A549 (cell line): ENCODE measurements around the gene PPP1R3D. TPM values are rescaled to one million over a fixed set of nuclear protein-coding genes. Genes with fewer than 3 reads are reported as not detected.

Experiments used
- ATAC-seq, 2 experiments: fragments of 200-7000 bp in 1 of 2; fragments of >200 bp in 1 of 2; cut with Nextera tagmentation in 1 of 2; cut with Tn5 transposase in 1 of 2; 3 replicates each; pipeline versions ENCODE4 v1.8.0 to v1.9.1; 2018 to 2020; ENCODE audit warnings: mild to moderate bottlenecking in 1 of 2, moderate library complexity in 1 of 2
- CTCF ChIA-PET: fragments of 300-600 bp; sonication (Branson Sonifier 250); formaldehyde crosslinking; extraction: SDS; loops from one replicate; lab custom pipeline; 2021; ENCODE audit warnings: antibody characterized with exemption, inconsistent platforms; lab: Yijun Ruan, JAX
- POLR2A ChIA-PET: fragments of 350-600 bp; formaldehyde crosslinking; extraction: SDS; loops from one replicate; lab custom pipeline; 2021; ENCODE audit warnings: antibody characterized with exemption, inconsistent platforms; lab: Yijun Ruan, JAX
- DNase-seq, 2 experiments: peaks; one replicate each; pipeline versions ENCODE4 v3.0.0 to v3.0.0-alpha.2; 2011 to 2016; ENCODE audit warnings: low read depth in 1 of 2, low spot score in 1 of 2
- FAIRE-seq: peaks from 2 replicates; lab custom pipeline; 2011; peaks lifted over from hg19 to GRCh38; lab: Jason Lieb, UNC
- H3K27ac ChIP-seq, 2 experiments: fragments of >200 bp; sonication (Bioruptor Twin); formaldehyde crosslinking; 3 replicates each; pipeline ENCODE4 v1.5.1; 2016 to 2017
- H3K4me1 ChIP-seq: fragments of >200 bp; sonication (Bioruptor Twin); formaldehyde crosslinking; 3 replicates; pipeline ENCODE4 v1.6.1; 2016
- H3K4me2 ChIP-seq: fragments of >200 bp; sonication (Bioruptor Twin); formaldehyde crosslinking; 3 replicates; pipeline ENCODE4 v1.6.1; 2016
- H3K4me3 ChIP-seq: fragments of >200 bp; sonication (Bioruptor Twin); formaldehyde crosslinking; 3 replicates; pipeline ENCODE4 v1.5.1; 2016
- H3K9me3 ChIP-seq: fragments of >200 bp; sonication (Bioruptor Twin); formaldehyde crosslinking; 3 replicates; pipeline ENCODE4 v1.6.1; 2016
- CBX2 ChIP-seq: fragments of 200-600 bp; sonication (generic); IDR thresholded peaks from 2 replicates; pipeline ENCODE4 v1.6.1; 2016; ENCODE audit warnings: low read depth, mild to moderate bottlenecking, borderline replicate concordance
- JUNB ChIP-seq: fragments of >200 bp; sonication (Bioruptor Twin); formaldehyde crosslinking; IDR thresholded peaks from 2 replicates; pipeline ENCODE4 v1.6.1; 2016
- MYC ChIP-seq: IDR thresholded peaks from 2 replicates; pipeline ENCODE4 v1.6.1; 2012; ENCODE audit warnings: mild to moderate bottlenecking, inconsistent platforms, low read length, improper control_type of control experiment, borderline replicate concordance
- NR3C1 ChIP-seq: fragments of >200 bp; sonication (Bioruptor Twin); formaldehyde crosslinking; IDR thresholded peaks from 3 replicates; pipeline ENCODE4 v1.6.1; 2017
- PHF8 ChIP-seq: fragments of 200-600 bp; sonication (generic); IDR thresholded peaks from 2 replicates; pipeline ENCODE4 v1.6.1; 2016; ENCODE audit warnings: low read depth, mild to moderate bottlenecking, antibody characterized with exemption, moderate library complexity, borderline replicate concordance
- POLR2AphosphoS2 ChIP-seq: conservative IDR thresholded peaks from 2 replicates; pipeline ENCODE4 v1.6.1; 2012; ENCODE audit warnings: low read length, improper control_type of control experiment, inconsistent platforms
- RAD21 ChIP-seq, 2 experiments: fragments of >200 bp in 1 of 2; sonication (Bioruptor Twin) in 1 of 2; formaldehyde crosslinking in 1 of 2; IDR thresholded peaks in 1 of 2; conservative IDR thresholded peaks in 1 of 2; 2 replicates in 1 of 2; 3 replicates in 1 of 2; pipeline ENCODE4 v1.6.1; 2012 to 2018; ENCODE audit warnings: inconsistent platforms in 1 of 2
- RFX5 ChIP-seq: fragments of 450-650 bp; IDR thresholded peaks from 2 replicates; pipeline ENCODE4 v1.7.1; 2014; ENCODE audit warnings: antibody characterized with exemption, mild to moderate bottlenecking, moderate library complexity
- RNF2 ChIP-seq: fragments of 200-600 bp; sonication (generic); IDR thresholded peaks from 2 replicates; pipeline ENCODE4 v1.6.1; 2016; ENCODE audit warnings: low read depth, mild to moderate bottlenecking, antibody characterized with exemption, moderate library complexity, borderline replicate concordance
- SMC3 ChIP-seq: fragments of >200 bp; sonication (Bioruptor Twin); formaldehyde crosslinking; IDR thresholded peaks from 3 replicates; pipeline ENCODE4 v1.6.1; 2018; ENCODE audit warnings: inconsistent platforms
- WGBS: methylation state at CpG from one replicate; pipeline ENCODE4 v1.1.6; 2017; ENCODE audit errors: missing lambda C conversion rate; 5-methylcytosine and 5-hydroxymethylcytosine counted together
- polyA plus RNA-seq, 4 experiments: library from polyadenylated mRNA; depleted of rRNA in 3 of 4; stranded (reverse); fragments of >200 nt; fragmentation: RNase III in 1 of 4; extraction: RNeasy Plus Mini Kit Qiagen cat#74134 plus additional on column Dnase treatment in 1 of 4; gene quantifications; 2 replicates in 3 of 4; 3 replicates in 1 of 4; pipeline ENCODE4 v1.2.3, GENCODE V29; 2011 to 2017
- TF ChIP-seq, protein P1 (sequence below): IDR thresholded peaks from 2 replicates; pipeline ENCODE4 v1.6.1; 2012; ENCODE audit warnings: low read depth, borderline replicate concordance
- TF ChIP-seq, protein P2 (sequence below): fragments of >200 bp; sonication (Bioruptor Twin); formaldehyde crosslinking; IDR thresholded peaks from 3 replicates; pipeline ENCODE4 v1.5.1; 2016
- TF ChIP-seq, protein P3 (sequence below): fragments of 200-600 bp; sonication (generic); IDR thresholded peaks from 2 replicates; pipeline ENCODE4 v1.6.1; 2016; ENCODE audit warnings: antibody characterized with exemption, mild to moderate bottlenecking, moderate library complexity
- TF ChIP-seq, protein P4 (sequence below): IDR thresholded peaks from 2 replicates; pipeline ENCODE4 v1.6.1; 2012
- TF ChIP-seq, protein P5 (sequence below): IDR thresholded peaks from 2 replicates; pipeline ENCODE4 v1.6.1; 2012

Gene PPP1R3D
- polyA plus RNA-seq, 2 of the 4 experiments (the other 2 are of a cell fraction) = 2.7 to 3.9 TPM

DNA sequence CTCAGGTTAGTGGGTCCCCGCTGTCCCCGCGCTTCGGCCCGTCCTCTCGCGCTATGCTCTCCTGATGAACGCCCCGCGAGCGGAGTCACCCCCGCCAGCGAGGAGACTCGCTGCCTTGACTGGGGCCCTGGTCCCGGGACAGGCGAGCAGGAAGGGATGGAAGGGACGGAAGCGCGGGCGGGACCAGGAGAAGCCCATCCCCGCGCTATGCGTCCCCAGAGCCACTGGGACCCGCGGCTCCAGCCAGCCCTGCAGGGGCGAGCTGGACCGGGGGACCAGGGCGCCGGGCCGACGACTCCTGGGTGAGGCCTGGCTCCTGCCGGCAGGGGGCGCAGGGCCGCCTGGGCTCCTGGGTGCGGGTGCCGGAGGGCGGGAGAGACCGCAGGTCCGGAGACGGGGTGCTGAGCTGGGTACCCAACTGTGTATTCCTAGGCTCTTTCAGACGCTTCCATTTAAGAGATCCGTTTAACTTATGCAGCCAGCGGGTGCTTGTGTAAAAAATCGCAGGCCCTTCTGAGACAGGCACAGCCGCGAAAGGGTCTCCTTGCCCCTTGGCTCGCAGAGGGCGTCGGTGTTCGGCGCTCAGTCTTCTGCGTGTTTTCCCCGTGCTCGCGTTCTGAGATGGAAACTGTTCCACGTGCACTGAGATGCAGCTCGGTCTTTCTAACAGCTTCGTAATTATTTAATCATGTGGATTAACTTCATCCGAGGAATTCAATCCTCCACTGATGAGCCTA is 6.1 kb downstream of the PPP1R3D start:
- WGBS = 12% methylated on average over 31 of the region's 59 CpGs
- FAIRE-seq (no peak), ATAC-seq (peak; percentile 98 to 99), DNase-seq (peak; percentile 79 to 82)
- CTCF ChIA-PET = interaction anchor here (0.6 to 4.4 kb wide), 18 partner anchors 9 to 1182 kb away, joined by 3 to 73 read pairs (median 4); partner anchors contain the start of gene CDH26
- H3K4me3 ChIP-seq = peak overlapping the region; percentile 66
- H3K4me2 ChIP-seq = peak overlapping the region; percentile 82
- POLR2A ChIA-PET = no interaction called here
- H3K4me1 ChIP-seq = peaks cover 16% of the 10 kb centered on the region; the same call in 2 of the 3 replicates
- TF ChIP-seq POLR2AphosphoS2 = no peak
- TF ChIP-seq, protein P1, sequence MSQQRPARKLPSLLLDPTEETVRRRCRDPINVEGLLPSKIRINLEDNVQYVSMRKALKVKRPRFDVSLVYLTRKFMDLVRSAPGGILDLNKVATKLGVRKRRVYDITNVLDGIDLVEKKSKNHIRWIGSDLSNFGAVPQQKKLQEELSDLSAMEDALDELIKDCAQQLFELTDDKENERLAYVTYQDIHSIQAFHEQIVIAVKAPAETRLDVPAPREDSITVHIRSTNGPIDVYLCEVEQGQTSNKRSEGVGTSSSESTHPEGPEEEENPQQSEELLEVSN = peak; percentile 78
- no peak for TF ChIP-seq NR3C1
- TF ChIP-seq PHF8 = peak; percentile 66; the same call in 1 of the 2 replicates
- TF ChIP-seq, protein P2, sequence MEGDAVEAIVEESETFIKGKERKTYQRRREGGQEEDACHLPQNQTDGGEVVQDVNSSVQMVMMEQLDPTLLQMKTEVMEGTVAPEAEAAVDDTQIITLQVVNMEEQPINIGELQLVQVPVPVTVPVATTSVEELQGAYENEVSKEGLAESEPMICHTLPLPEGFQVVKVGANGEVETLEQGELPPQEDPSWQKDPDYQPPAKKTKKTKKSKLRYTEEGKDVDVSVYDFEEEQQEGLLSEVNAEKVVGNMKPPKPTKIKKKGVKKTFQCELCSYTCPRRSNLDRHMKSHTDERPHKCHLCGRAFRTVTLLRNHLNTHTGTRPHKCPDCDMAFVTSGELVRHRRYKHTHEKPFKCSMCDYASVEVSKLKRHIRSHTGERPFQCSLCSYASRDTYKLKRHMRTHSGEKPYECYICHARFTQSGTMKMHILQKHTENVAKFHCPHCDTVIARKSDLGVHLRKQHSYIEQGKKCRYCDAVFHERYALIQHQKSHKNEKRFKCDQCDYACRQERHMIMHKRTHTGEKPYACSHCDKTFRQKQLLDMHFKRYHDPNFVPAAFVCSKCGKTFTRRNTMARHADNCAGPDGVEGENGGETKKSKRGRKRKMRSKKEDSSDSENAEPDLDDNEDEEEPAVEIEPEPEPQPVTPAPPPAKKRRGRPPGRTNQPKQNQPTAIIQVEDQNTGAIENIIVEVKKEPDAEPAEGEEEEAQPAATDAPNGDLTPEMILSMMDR = peak; percentile 90
- TF ChIP-seq, protein P3, sequence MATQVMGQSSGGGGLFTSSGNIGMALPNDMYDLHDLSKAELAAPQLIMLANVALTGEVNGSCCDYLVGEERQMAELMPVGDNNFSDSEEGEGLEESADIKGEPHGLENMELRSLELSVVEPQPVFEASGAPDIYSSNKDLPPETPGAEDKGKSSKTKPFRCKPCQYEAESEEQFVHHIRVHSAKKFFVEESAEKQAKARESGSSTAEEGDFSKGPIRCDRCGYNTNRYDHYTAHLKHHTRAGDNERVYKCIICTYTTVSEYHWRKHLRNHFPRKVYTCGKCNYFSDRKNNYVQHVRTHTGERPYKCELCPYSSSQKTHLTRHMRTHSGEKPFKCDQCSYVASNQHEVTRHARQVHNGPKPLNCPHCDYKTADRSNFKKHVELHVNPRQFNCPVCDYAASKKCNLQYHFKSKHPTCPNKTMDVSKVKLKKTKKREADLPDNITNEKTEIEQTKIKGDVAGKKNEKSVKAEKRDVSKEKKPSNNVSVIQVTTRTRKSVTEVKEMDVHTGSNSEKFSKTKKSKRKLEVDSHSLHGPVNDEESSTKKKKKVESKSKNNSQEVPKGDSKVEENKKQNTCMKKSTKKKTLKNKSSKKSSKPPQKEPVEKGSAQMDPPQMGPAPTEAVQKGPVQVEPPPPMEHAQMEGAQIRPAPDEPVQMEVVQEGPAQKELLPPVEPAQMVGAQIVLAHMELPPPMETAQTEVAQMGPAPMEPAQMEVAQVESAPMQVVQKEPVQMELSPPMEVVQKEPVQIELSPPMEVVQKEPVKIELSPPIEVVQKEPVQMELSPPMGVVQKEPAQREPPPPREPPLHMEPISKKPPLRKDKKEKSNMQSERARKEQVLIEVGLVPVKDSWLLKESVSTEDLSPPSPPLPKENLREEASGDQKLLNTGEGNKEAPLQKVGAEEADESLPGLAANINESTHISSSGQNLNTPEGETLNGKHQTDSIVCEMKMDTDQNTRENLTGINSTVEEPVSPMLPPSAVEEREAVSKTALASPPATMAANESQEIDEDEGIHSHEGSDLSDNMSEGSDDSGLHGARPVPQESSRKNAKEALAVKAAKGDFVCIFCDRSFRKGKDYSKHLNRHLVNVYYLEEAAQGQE = peak; percentile 42; the same call in 1 of the 2 replicates
- TF ChIP-seq RFX5 = no peak
- no peak for TF ChIP-seq MYC
- TF ChIP-seq RAD21 (conservative IDR thresholded peaks at IDR 0.05 in 1 of 2, IDR thresholded peaks at IDR 0.05 in 1 of 2) = peak; percentile 15 to 26; a peak in 2 of 5 replicates
- peak; percentile 31; the same call in 1 of the 3 replicates for TF ChIP-seq SMC3
- TF ChIP-seq, protein P4, sequence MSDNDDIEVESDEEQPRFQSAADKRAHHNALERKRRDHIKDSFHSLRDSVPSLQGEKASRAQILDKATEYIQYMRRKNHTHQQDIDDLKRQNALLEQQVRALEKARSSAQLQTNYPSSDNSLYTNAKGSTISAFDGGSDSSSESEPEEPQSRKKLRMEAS = peak; percentile 27
- TF ChIP-seq JUNB = no peak
- H3K9me3 ChIP-seq = peaks cover 3% of the 10 kb centered on the region; the same call in 2 of the 3 replicates
- H3K27ac ChIP-seq = peak overlapping the region; percentile 72 to 87

DNA sequence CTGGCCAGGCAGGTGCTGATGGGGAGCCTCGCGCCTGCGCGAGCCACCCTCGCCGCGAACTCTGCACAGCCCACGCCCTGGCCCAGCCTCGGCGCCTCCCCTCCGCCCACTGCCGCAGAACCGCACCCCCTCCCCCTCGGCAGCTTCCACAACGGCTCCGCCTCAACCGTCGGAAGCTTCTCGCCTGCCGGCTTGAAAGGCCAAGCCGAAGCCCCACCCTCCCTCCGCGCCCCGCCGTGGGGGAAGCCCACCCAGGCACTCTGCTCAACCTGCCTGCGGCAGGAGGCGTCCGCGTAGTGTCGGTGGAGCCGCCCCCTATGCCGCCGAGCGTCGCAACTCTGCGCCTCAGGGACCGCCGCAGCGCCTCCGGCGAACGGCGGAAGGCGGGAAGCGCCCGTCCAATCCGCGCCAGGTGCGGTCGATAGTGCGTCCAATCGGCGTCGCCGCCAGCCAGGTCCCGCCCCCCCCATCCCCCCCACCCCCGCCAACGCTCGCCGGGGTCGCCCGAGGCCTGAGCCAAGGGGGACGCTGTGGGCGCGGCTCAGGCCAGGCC is 6.7 kb downstream of the PPP1R3D start, which contains the start of gene SYCP2:
Gene SYCP2 (minus strand): TSS at position 342 of the 553 bp plus-strand sequence. CDS start 11,224 bp downstream, outside the sequence.
- POLR2A ChIA-PET = no interaction called here
- H3K4me3 ChIP-seq = peak within 1 kb of the TSS; percentile 66
- peaks cover 9% of the 10 kb centered on the region; the same call in 2 of the 3 replicates for H3K4me1 ChIP-seq
- TF ChIP-seq RFX5 (no peak), CBX2 (no peak), NR3C1 (no peak), RNF2 (peak; percentile 92; the same call in 1 of the 2 replicates)
- TF ChIP-seq, protein P4 = peak; percentile 95
- TF ChIP-seq, protein P5, sequence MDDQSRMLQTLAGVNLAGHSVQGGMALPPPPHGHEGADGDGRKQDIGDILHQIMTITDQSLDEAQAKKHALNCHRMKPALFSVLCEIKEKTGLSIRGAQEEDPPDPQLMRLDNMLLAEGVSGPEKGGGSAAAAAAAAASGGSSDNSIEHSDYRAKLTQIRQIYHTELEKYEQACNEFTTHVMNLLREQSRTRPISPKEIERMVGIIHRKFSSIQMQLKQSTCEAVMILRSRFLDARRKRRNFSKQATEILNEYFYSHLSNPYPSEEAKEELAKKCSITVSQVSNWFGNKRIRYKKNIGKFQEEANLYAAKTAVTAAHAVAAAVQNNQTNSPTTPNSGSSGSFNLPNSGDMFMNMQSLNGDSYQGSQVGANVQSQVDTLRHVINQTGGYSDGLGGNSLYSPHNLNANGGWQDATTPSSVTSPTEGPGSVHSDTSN = no peak
- TF ChIP-seq, protein P1 = peak; percentile 100
- TF ChIP-seq, protein P2 = no peak
- peak within 1 kb of the TSS; percentile 72 to 87 for H3K27ac ChIP-seq
- FAIRE-seq = no peak
- CTCF ChIA-PET = interaction anchor here (1.0 to 4.4 kb wide), 13 partner anchors 8 to 83 kb away, joined by 3 to 73 read pairs (median 4); partner anchors contain the start of gene CDH26
- H3K4me2 ChIP-seq = peak within 1 kb of the TSS; percentile 82
- peak; percentile 41 to 70 for DNase-seq
- peak; percentile 82 to 87 for ATAC-seq
- H3K9me3 ChIP-seq = peaks cover 3% of the 10 kb centered on the region; the same call in 2 of the 3 replicates
- 80% methylated on average over 3 of the region's 65 CpGs for WGBS
